Osteoblast (primary cell): ENCODE results near the gene OTUD3. TPM values are rescaled to one million over a fixed set of nuclear protein-coding genes. Genes with fewer than 3 reads are reported as not detected.
A peak's percentile ranks its signal among the peaks of the same experiment; 100 is the strongest.

Source experiments
- DNase-seq: peaks from one replicate; pipeline ENCODE4 v3.0.0; 2011; ENCODE audit warnings: low spot score, mixed read lengths; ENCODE audit not compliant: insufficient read length; ENCODE audit errors: missing footprints
- H2AFZ ChIP-seq: 2 replicates; pipeline ENCODE4 v1.6.0; 2011; ENCODE audit warnings: mild to moderate bottlenecking, low read length
- H3K27ac ChIP-seq: 2 replicates; pipeline ENCODE4 v1.5.1; 2011; ENCODE audit warnings: mild to moderate bottlenecking, low read depth, low read length, moderate library complexity
- H3K27me3 ChIP-seq: 2 replicates; pipeline ENCODE4 v1.6.0; 2012; ENCODE audit warnings: mild to moderate bottlenecking, control low read depth, inconsistent platforms, low read length, moderate library complexity; ENCODE audit not compliant: insufficient read depth
- H3K36me3 ChIP-seq: 2 replicates; pipeline ENCODE4 v1.5.1; 2011; ENCODE audit warnings: mild to moderate bottlenecking, low read length, control low read depth, moderate library complexity; ENCODE audit not compliant: insufficient read depth
- H3K4me1 ChIP-seq: 2 replicates; pipeline ENCODE4 v1.5.1; 2011; ENCODE audit warnings: mild to moderate bottlenecking, low read length, control low read depth, moderate library complexity; ENCODE audit not compliant: insufficient read depth
- H3K4me2 ChIP-seq: 2 replicates; pipeline ENCODE4 v1.6.0; 2011; ENCODE audit warnings: mild to moderate bottlenecking, low read length; ENCODE audit not compliant: insufficient read depth
- H3K4me3 ChIP-seq: fragments of 200-600 bp; sonication (generic); 3 replicates; pipeline ENCODE4 v1.5.1; 2012; ENCODE audit warnings: mild to moderate bottlenecking, low read length, inconsistent platforms; ENCODE audit not compliant: insufficient read depth
- H3K79me2 ChIP-seq: 2 replicates; pipeline ENCODE4 v1.6.0; 2012; ENCODE audit warnings: mild to moderate bottlenecking, low read length, control low read depth, inconsistent platforms; ENCODE audit not compliant: insufficient read depth
- H3K9me3 ChIP-seq: 2 replicates; pipeline ENCODE4 v1.5.1; 2011; ENCODE audit warnings: low read depth, low read length, control low read depth
- H4K20me1 ChIP-seq: 2 replicates; pipeline ENCODE4 v1.6.0; 2012; ENCODE audit warnings: mild to moderate bottlenecking, low read length, control low read depth; ENCODE audit not compliant: insufficient read depth
- CTCF ChIP-seq: IDR thresholded peaks from 2 replicates; pipeline ENCODE4 v1.5.1; 2011; ENCODE audit warnings: mild to moderate bottlenecking, low read depth, low read length, moderate library complexity; ENCODE audit errors: extremely low read depth
- total RNA-seq: library from RNA; depleted of rRNA; stranded (reverse); fragments of >200 nt; gene quantifications from 2 replicates; pipeline ENCODE4 v1.2.3, GENCODE V29; 2012

Gene OTUD3
- total RNA-seq, 1 donor: 4.0 TPM

DNA sequence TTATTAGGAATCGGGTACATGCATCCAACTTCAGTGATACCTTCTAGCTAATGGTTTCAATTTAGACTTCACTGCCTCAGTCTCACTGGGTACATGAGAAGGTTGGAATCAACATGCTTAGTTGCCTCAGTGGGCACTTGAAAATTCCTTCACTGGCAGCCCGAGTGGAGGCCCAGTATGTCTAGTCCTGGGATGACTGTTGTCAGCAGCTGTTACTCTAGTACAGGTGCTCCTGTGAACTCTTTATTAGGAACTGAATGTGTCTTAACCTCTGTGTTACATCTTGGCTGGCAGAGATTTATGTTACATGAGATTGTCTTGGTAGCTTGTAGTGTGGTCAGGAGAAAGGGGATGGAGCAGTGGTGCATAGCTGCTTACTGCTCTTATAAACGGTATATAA, 27.8 kb downstream of the OTUD3 start:
- Histone ChIP-seq H3K4me1 (no peaks in the 10 kb centered on the region), H3K27me3 (no peaks in the 10 kb centered on the region), H3K4me2 (no peak overlapping the region), H4K20me1 (no peaks in the 10 kb centered on the region), H2AFZ (no peak overlapping the region), H3K4me3 (no peak overlapping the region), H3K79me2 (peaks cover 2% of the 10 kb centered on the region), H3K27ac (no peak overlapping the region), H3K36me3 (peaks cover 65% of the 10 kb centered on the region), H3K9me3 (no peaks in the 10 kb centered on the region)
- no peak for DNase-seq
- no peak for TF ChIP-seq CTCF

GRCh38 chr1:19910650-19911049, 28.5 kb downstream of the OTUD3 start:
- no peak for DNase-seq
- H3K79me2 ChIP-seq: peaks cover 2% of the 10 kb centered on the region
- H3K36me3 ChIP-seq: peaks cover 62% of the 10 kb centered on the region
- H3K4me1 ChIP-seq: no peaks in the 10 kb centered on the region
- H2AFZ ChIP-seq: no peak overlapping the region
- no peak overlapping the region for H3K27ac ChIP-seq
- H3K4me2 ChIP-seq: no peak overlapping the region
- H4K20me1 ChIP-seq: no peaks in the 10 kb centered on the region
- no peaks in the 10 kb centered on the region for H3K9me3 ChIP-seq
- no peak for TF ChIP-seq CTCF
- no peak overlapping the region for H3K4me3 ChIP-seq
- H3K27me3 ChIP-seq: no peaks in the 10 kb centered on the region

DNA sequence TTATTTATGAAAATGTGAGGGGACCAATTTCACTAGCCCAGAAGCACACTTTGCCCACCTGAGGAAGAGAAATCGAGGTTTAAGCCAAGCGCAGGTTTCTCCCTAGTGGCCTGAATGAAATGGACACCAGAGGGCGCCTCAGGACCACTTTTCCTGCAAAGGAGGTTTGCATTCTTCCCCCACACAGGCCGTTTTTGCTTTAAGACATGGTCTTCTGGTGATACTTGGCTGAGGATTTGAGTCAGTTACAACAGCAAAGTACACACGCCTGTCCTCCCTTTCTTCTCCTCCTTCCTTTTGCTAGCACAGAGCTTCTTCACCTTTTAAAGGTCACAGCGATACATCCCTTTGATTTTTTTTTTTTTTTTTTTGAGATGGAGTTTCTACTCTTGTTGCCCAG, 35.9 kb downstream of the OTUD3 start:
- Histone ChIP-seq H3K27ac (no peak overlapping the region), H3K27me3 (peaks cover 3% of the 10 kb centered on the region), H2AFZ (no peak overlapping the region), H3K4me1 (no peaks in the 10 kb centered on the region), H3K9me3 (no peaks in the 10 kb centered on the region), H4K20me1 (no peaks in the 10 kb centered on the region), H3K4me2 (no peak overlapping the region), H3K79me2 (no peaks in the 10 kb centered on the region), H3K4me3 (no peak overlapping the region), H3K36me3 (peaks cover 5% of the 10 kb centered on the region)
- peak; percentile 98 for DNase-seq
- TF ChIP-seq CTCF: peak; percentile 95

DNA sequence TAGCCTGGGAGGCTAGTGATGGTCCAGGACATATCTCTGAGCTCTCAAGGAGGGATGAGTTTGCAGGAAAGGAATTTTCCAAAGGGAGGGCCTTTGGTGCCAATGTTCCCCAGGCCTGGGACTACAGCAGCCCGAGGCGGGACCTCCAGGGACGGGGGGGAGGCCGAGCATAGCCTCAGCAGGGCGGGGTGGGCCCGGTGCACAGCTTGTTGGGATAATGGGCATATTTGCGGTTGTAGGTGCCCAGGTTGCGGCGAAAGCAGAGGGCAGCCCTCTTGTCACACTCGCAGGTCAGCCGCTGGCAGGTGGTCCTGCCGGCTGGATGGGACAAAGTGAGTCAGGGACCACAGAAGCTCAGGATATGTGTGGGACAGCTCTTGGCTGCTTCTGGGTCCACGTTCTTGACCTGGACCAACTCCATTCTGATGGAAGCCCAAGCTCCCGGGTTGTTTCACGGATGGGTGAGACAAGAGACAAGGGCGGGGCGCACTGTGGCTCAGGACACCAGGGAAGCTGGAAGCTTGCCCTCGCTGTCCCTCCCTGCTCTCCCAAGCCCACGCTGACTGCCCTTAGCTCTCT, 38.0 kb downstream of the OTUD3 start:
- Histone ChIP-seq H3K4me2 (no peak overlapping the region), H2AFZ (no peak overlapping the region), H3K4me1 (no peaks in the 10 kb centered on the region), H3K36me3 (no peaks in the 10 kb centered on the region), H3K9me3 (no peaks in the 10 kb centered on the region), H3K79me2 (no peaks in the 10 kb centered on the region), H3K4me3 (no peak overlapping the region), H4K20me1 (no peaks in the 10 kb centered on the region), H3K27me3 (peaks cover 5% of the 10 kb centered on the region), H3K27ac (no peak overlapping the region)
- no peak for TF ChIP-seq CTCF
- peak; percentile 58 for DNase-seq
